ENCODE results near the gene ATCAY.

Gene ATCAY

GRCh38 chr19:3880471-3881271 is at the start of gene ATCAY:
Gene ATCAY, plus strand, starts transcription at chr19:3880685. Its CDS starts 5,083 bp downstream, at chr19:3885768.
- DNase-seq = peak; percentile 81

- DNase-seq = no peak
Observed at GRCh38 chr19:3831601-3832000, 48.9 kb upstream of the ATCAY start.

- no peak for DNase-seq
Observed at GRCh38 chr19:3832001-3832400, 48.5 kb upstream of the ATCAY start.

GRCh38 chr19:3833578-3834348 is 46.7 kb upstream of the ATCAY start:
- DNase-seq = no peak

GRCh38 chr19:3834349-3835054 is 46.0 kb upstream of the ATCAY start:
- DNase-seq = no peak

- DNase-seq = no peak
Observed at GRCh38 chr19:3835055-3835435, 45.4 kb upstream of the ATCAY start.

- DNase-seq = no peak
Observed at GRCh38 chr19:3836887-3837286, 43.6 kb upstream of the ATCAY start.

GRCh38 chr19:3837332-3837731 is 43.2 kb upstream of the ATCAY start:
- DNase-seq = no peak

GRCh38 chr19:3837922-3838321 is 42.6 kb upstream of the ATCAY start:
- DNase-seq = no peak

- no peak for DNase-seq
Observed at GRCh38 chr19:3838661-3839060, 41.8 kb upstream of the ATCAY start.

GRCh38 chr19:3839941-3840340 is 40.5 kb upstream of the ATCAY start:
- DNase-seq = no peak

- DNase-seq = no peak
Observed at GRCh38 chr19:3840804-3841203, 39.7 kb upstream of the ATCAY start.

GRCh38 chr19:3842948-3843347 is 37.5 kb upstream of the ATCAY start:
- no peak for DNase-seq

GRCh38 chr19:3844596-3844995 is 35.9 kb upstream of the ATCAY start:
- no peak for DNase-seq

- DNase-seq = no peak
Observed at GRCh38 chr19:3849092-3849491, 31.4 kb upstream of the ATCAY start.

GRCh38 chr19:3849787-3850186 is 30.7 kb upstream of the ATCAY start:
- no peak for DNase-seq

GRCh38 chr19:3850320-3850972 is 30.0 kb upstream of the ATCAY start:
- DNase-seq = no peak

GRCh38 chr19:3851254-3852176 is 29.0 kb upstream of the ATCAY start:
- no peak for DNase-seq

- no peak for DNase-seq
Observed at GRCh38 chr19:3852177-3852511, 28.3 kb upstream of the ATCAY start.

GRCh38 chr19:3852614-3853254 is 27.8 kb upstream of the ATCAY start:
- DNase-seq = no peak

GRCh38 chr19:3855320-3855719 is 25.2 kb upstream of the ATCAY start:
- DNase-seq = no peak
